Measurements from ENCODE around the gene RIPOR3. TPM values are rescaled to one million over a fixed set of nuclear protein-coding genes. Genes with fewer than 3 reads are reported as not detected.

Gene RIPOR3
- 1 to 10 TPM; 2.3 to 6.9 TPM for total RNA-seq

DNA sequence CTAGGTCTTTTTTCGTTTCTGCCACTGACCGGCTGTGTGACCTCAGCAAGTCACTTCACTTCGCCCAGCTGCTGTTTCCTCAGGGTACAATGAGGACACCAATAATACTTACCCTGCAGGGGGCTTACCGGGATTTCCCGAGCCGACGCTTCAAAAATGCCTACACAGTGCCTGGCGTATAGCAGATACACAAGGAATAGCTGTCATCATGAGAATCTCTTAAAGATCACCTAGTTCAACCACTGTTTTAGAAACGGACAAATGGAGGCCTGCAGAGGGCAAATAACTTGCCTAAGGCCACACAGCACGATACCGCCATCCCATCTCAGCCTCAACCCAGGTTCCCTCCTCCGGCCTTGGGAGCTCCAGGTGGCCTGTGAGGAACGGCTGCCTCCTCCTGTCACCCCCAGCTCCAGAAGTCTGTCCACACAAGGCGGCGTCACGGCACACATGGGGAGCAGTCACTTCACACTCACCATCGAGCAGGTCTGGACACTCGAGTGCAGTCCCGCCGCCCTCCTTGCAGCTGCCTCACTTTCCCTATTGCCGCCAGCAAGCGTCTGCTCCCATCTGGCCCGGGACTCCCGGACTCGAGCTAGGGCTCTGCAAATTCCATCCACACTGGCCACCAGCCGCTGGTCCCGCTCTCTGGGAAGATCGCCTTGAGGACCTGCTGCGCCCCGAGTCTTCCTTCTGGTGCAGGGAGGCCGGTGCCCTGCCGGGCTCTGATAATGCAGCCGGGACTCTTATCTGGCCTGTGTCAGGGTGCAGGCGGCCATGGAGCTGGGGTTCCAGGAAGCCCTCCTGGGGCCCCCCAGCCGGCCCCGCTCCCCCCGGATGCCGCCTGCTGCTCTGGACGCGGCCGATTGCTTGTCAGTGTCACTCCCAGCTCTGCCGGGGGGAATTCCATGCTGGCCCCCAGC is at the start of gene RIPOR3:
Gene RIPOR3 (minus strand): TSS at position 893 of the 923 bp plus-strand sequence. CDS start 414 bp downstream, at position 479.
- ATAC-seq (no peak), DNase-seq (peak in 2 of 4 donors; percentile 25 to 29)
- Histone ChIP-seq H3K27ac (peak within 1 kb of the TSS in 3 of 4 donors; percentile 45 to 77 (median 62)), H3K4me3 (no peak within 1 kb of the TSS), H3K4me1 (peaks cover 30% of the 10 kb centered on the region), H3K27me3 (no peaks in the 10 kb centered on the region), H3K36me3 (replicated peaks in 1 of 2; ENCODE audit: insufficient read depth in 1 of 2, low read depth in 2 of 2) (no peaks in the 10 kb centered on the region), H3K9me3 (no peaks in the 10 kb centered on the region)
- intact Hi-C loops (cut with DNase I), result no loop called here
- no peak for TF ChIP-seq POLR2A (IDR thresholded peaks at IDR 0.05)
- TF ChIP-seq, protein P1, sequence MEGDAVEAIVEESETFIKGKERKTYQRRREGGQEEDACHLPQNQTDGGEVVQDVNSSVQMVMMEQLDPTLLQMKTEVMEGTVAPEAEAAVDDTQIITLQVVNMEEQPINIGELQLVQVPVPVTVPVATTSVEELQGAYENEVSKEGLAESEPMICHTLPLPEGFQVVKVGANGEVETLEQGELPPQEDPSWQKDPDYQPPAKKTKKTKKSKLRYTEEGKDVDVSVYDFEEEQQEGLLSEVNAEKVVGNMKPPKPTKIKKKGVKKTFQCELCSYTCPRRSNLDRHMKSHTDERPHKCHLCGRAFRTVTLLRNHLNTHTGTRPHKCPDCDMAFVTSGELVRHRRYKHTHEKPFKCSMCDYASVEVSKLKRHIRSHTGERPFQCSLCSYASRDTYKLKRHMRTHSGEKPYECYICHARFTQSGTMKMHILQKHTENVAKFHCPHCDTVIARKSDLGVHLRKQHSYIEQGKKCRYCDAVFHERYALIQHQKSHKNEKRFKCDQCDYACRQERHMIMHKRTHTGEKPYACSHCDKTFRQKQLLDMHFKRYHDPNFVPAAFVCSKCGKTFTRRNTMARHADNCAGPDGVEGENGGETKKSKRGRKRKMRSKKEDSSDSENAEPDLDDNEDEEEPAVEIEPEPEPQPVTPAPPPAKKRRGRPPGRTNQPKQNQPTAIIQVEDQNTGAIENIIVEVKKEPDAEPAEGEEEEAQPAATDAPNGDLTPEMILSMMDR (IDR thresholded peaks at IDR 0.05), result no peak
- WGBS, 2 donors, result 57 to 75% methylated on average over 25 to 37 of the region's 42 CpGs

- H3K27ac ChIP-seq, result no peak overlapping the region
- H3K27me3 ChIP-seq, result no peaks in the 10 kb centered on the region
- TF ChIP-seq, protein P1 (IDR thresholded peaks at IDR 0.05), result no peak
- TF ChIP-seq POLR2A (IDR thresholded peaks at IDR 0.05), result no peak
- no peaks in the 10 kb centered on the region for H3K9me3 ChIP-seq
- DNase-seq, result no peak
- H3K4me1 ChIP-seq, result peaks cover 56% of the 10 kb centered on the region
- no peak for ATAC-seq
- no peak overlapping the region for H3K4me3 ChIP-seq
- 72 to 75% methylated on average over 4 of the region's 4 CpGs for WGBS, 2 donors
- H3K36me3 ChIP-seq (replicated peaks in 1 of 2; ENCODE audit: insufficient read depth in 1 of 2, low read depth in 2 of 2), result no peaks in the 10 kb centered on the region
- intact Hi-C loops (cut with DNase I), result no loop called here
Observed at GRCh38 chr20:50737352-50737751, 46.0 kb upstream of the RIPOR3 start.

DNA sequence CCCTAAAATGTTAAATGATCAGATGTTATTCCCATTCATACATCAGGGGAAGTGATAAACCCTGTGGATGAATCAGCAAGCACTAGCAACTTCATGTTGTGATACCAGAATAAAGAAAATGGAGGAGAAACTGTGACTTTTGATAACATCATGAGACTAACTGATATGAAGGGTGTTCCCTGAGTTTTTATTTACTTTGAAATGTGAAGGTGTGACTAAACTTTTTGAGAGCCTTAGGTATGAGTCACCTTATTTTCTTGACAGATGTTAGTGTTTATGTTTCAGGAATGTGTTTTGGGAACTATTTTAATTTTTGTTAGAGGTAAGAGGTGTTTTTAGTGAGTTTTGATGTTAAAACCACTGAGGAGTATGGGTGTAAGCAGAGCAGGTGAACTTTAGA is 44.5 kb upstream of the RIPOR3 start:
- no peaks in the 10 kb centered on the region for H3K36me3 ChIP-seq (replicated peaks in 1 of 2; ENCODE audit: insufficient read depth in 1 of 2, low read depth in 2 of 2)
- no peaks in the 10 kb centered on the region for H3K27me3 ChIP-seq
- TF ChIP-seq, protein P1 (IDR thresholded peaks at IDR 0.05), result no peak
- no peak for TF ChIP-seq POLR2A (IDR thresholded peaks at IDR 0.05)
- no peak for DNase-seq
- H3K4me3 ChIP-seq, result no peak overlapping the region
- peaks cover 46% of the 10 kb centered on the region for H3K4me1 ChIP-seq
- H3K27ac ChIP-seq, result peak overlapping the region in 3 of 4 donors; percentile 2 to 95 (median 45)
- no peaks in the 10 kb centered on the region for H3K9me3 ChIP-seq
- ATAC-seq, result no peak
- intact Hi-C loops (cut with DNase I), result no loop called here

DNA sequence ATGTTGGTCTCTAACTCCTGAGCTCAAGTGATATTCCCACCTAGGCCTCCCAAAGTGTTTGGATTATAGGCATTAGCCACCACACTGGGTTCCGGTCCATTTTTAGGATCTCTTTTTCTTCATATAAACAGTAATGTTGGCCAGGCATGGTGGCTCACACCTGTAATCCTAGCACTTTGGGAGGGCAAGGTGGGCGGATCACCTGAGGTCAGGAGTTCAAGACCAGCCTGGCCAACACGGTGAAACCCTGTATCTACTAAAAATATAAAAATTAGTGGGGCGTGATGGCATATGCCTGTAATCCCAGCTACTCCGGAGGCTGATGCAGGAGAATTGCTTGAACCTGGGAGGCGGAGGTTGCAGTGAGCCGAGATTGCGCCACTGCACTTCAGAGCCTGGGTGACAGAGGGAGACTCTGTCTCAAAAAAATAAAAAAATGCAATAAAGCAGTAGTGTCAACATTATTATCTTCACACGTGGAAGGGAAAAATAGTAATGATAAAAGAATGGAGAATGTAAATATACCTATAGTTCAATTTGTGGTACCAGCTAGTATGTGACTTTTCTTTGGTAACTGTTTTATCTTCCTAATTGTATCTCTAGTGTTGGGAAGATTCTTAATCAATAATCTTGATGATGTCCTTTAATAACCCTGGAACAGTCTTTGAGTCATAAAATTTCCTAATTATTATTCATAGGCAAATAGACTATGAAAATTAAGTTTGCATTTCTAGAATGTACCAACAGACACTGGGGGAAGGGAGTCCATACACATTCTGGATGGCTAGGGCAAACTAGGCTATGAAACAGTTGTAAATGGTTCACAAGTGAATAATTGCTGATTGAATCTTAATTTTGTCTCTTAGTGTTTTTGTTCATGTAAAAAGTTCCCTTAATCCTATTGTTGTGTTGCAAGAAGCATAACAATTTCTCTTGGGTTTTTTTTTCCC is 43.7 kb upstream of the RIPOR3 start:
- no peak for TF ChIP-seq POLR2A (IDR thresholded peaks at IDR 0.05)
- TF ChIP-seq, protein P1 (IDR thresholded peaks at IDR 0.05), result no peak
- 76 to 77% methylated on average over 9 of the region's 9 CpGs for WGBS, 2 donors
- no peaks in the 10 kb centered on the region for H3K36me3 ChIP-seq (replicated peaks in 1 of 2; ENCODE audit: insufficient read depth in 1 of 2, low read depth in 2 of 2)
- H3K27me3 ChIP-seq, result no peaks in the 10 kb centered on the region
- H3K27ac ChIP-seq, result peak overlapping the region in 2 of 4 donors; percentile 20 to 95
- DNase-seq (peak in 1 of 4 donors; percentile 5), ATAC-seq (no peak)
- intact Hi-C loops (cut with DNase I), result no loop called here
- no peak overlapping the region for H3K4me3 ChIP-seq
- no peaks in the 10 kb centered on the region for H3K9me3 ChIP-seq
- H3K4me1 ChIP-seq, result peaks cover 54% of the 10 kb centered on the region
